KMS-11 (cell line): Measurements from ENCODE around the gene ISX.

Experiments used
- H2AFZ ChIP-seq: fragments of 200-600 bp; sonication (generic); 2 replicates; pipeline ENCODE4 v1.6.1; 2016; ENCODE audit warnings: antibody characterized with exemption, mixed run types, low read depth
- H3K27ac ChIP-seq: fragments of 200-600 bp; sonication (generic); 2 replicates; pipeline ENCODE4 v1.6.1; 2016; ENCODE audit warnings: mild to moderate bottlenecking, mixed run types
- H3K27me3 ChIP-seq: fragments of 200-600 bp; sonication (generic); 2 replicates; pipeline ENCODE4 v1.6.1; 2017; ENCODE audit warnings: mild to moderate bottlenecking, low read depth, mixed run types, moderate library complexity; ENCODE audit not compliant: insufficient read depth
- H3K36me3 ChIP-seq: fragments of 200-600 bp; sonication (generic); 2 replicates; pipeline ENCODE4 v1.6.1; 2017; ENCODE audit warnings: mild to moderate bottlenecking, mixed run types; ENCODE audit not compliant: insufficient read depth
- H3K4me1 ChIP-seq: fragments of 200-600 bp; sonication (generic); 2 replicates; pipeline ENCODE4 v1.6.1; 2016; ENCODE audit warnings: mild to moderate bottlenecking, low read depth, mixed run types; ENCODE audit not compliant: poor library complexity, severe bottlenecking
- H3K4me2 ChIP-seq: fragments of 200-600 bp; sonication (generic); 2 replicates; pipeline ENCODE4 v1.7.0; 2016; ENCODE audit warnings: mild to moderate bottlenecking, mixed run types
- H3K4me3 ChIP-seq: fragments of 200-600 bp; sonication (generic); IDR thresholded peaks from 2 replicates; pipeline ENCODE4 v1.6.1; 2017; ENCODE audit warnings: low read depth, low read length, mixed read lengths; ENCODE audit not compliant: insufficient read depth
- H3K79me2 ChIP-seq: fragments of 200-600 bp; sonication (generic); 2 replicates; pipeline ENCODE4 v1.6.1; 2016; ENCODE audit warnings: low read depth, mixed run types; ENCODE audit not compliant: insufficient read depth
- H3K9ac ChIP-seq: fragments of 200-600 bp; sonication (generic); 2 replicates; pipeline ENCODE4 v1.6.1; 2016; ENCODE audit warnings: mild to moderate bottlenecking, mixed run types
- H4K20me1 ChIP-seq: fragments of 200-600 bp; sonication (generic); 2 replicates; pipeline ENCODE4 v1.6.1; 2016; ENCODE audit warnings: mild to moderate bottlenecking, mixed run types; ENCODE audit not compliant: insufficient read depth
- TF ChIP-seq, protein P1 (sequence below): fragments of 200-600 bp; sonication (generic); conservative IDR thresholded peaks from 2 replicates; pipeline ENCODE4 v1.6.1; 2017; ENCODE audit warnings: low read depth, mild to moderate bottlenecking, antibody characterized with exemption, low read length, moderate library complexity, mixed read lengths

ISX gene

DNA sequence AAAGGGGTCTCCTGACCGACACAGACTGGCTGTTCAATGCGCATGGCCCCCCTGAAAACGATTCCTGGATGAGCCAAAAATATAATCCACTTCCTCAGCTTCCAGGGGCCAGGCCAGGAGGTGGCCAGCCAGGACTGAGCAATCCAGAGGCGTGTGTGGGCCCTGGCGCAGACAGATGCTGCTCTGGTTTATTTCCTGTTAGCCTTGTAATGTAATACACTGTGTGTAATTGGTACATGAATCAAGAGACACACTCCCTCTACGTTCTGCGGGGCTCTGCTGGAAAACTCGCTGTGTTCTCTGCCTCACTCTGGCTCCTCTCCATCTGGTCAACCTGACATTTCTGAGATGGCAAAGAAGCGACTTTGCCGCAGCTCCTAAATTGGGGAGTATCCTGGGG lies 26.3 kb upstream of the ISX start:
- Histone ChIP-seq H3K4me1 (no peaks in the 10 kb centered on the region), H3K27ac (no peak overlapping the region), H3K79me2 (no peaks in the 10 kb centered on the region), H2AFZ (no peak overlapping the region), H3K36me3 (no peaks in the 10 kb centered on the region), H3K4me3 (no peak overlapping the region), H3K9ac (no peak overlapping the region), H3K4me2 (no peak overlapping the region), H3K27me3 (no peaks in the 10 kb centered on the region), H4K20me1 (no peaks in the 10 kb centered on the region)
- TF ChIP-seq, protein P1, sequence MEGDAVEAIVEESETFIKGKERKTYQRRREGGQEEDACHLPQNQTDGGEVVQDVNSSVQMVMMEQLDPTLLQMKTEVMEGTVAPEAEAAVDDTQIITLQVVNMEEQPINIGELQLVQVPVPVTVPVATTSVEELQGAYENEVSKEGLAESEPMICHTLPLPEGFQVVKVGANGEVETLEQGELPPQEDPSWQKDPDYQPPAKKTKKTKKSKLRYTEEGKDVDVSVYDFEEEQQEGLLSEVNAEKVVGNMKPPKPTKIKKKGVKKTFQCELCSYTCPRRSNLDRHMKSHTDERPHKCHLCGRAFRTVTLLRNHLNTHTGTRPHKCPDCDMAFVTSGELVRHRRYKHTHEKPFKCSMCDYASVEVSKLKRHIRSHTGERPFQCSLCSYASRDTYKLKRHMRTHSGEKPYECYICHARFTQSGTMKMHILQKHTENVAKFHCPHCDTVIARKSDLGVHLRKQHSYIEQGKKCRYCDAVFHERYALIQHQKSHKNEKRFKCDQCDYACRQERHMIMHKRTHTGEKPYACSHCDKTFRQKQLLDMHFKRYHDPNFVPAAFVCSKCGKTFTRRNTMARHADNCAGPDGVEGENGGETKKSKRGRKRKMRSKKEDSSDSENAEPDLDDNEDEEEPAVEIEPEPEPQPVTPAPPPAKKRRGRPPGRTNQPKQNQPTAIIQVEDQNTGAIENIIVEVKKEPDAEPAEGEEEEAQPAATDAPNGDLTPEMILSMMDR = no peak

- Histone ChIP-seq H3K4me3 (no peak overlapping the region), H4K20me1 (no peaks in the 10 kb centered on the region), H3K4me2 (no peak overlapping the region), H3K4me1 (no peaks in the 10 kb centered on the region), H2AFZ (no peak overlapping the region), H3K36me3 (no peaks in the 10 kb centered on the region), H3K9ac (no peak overlapping the region), H3K27me3 (no peaks in the 10 kb centered on the region), H3K27ac (no peak overlapping the region), H3K79me2 (no peaks in the 10 kb centered on the region)
- TF ChIP-seq, protein P1 = no peak
Observed at GRCh38 chr22:35043252-35043933, 22.6 kb upstream of the ISX start.

GRCh38 chr22:35043934-35044319 lies 22.0 kb upstream of the ISX start:
- no peak overlapping the region for H2AFZ ChIP-seq
- no peaks in the 10 kb centered on the region for H3K4me1 ChIP-seq
- no peak overlapping the region for H3K4me2 ChIP-seq
- H3K27ac ChIP-seq = no peak overlapping the region
- no peaks in the 10 kb centered on the region for H3K27me3 ChIP-seq
- no peak overlapping the region for H3K4me3 ChIP-seq
- no peaks in the 10 kb centered on the region for H3K79me2 ChIP-seq
- H3K36me3 ChIP-seq = no peaks in the 10 kb centered on the region
- TF ChIP-seq, protein P1 = no peak
- no peaks in the 10 kb centered on the region for H4K20me1 ChIP-seq
- no peak overlapping the region for H3K9ac ChIP-seq

DNA sequence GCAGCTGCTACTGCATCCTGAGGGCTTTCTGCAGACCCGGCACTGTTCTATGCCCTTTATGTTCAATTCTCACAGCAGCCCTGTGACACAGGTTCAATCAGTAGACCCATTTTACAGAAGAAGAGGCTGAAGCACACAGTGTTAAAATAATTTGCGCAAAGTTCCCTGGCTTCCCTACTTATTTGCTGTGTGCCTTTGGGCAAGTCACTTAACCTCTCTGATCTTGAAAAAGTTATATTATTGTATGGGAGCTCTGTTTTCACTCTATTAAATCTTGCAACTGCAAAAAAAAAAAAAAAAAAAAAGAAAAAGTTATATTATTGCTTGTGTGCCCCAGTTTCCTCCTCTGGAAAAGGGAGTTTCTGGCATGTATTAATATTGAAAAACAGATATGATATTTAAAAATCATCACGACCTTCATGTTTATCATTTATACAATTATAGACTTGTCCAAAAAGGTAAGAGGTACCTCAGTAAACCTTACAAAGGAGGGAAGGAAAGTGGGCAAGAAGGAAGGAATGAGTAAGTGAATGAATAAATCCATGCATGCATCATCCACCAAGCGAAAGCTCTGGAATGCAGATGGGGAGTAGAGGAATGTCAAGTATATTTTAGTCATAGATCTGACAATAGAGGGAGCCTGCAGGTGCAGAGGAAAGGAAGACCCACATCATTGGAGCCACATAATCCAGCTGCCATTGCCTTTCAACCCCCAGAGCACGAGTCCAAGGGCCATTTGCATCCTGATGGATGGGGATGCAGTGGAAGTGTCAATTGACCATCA lies 21.2 kb upstream of the ISX start:
- no peak overlapping the region for H3K27ac ChIP-seq
- no peak overlapping the region for H2AFZ ChIP-seq
- no peaks in the 10 kb centered on the region for H4K20me1 ChIP-seq
- H3K4me2 ChIP-seq = no peak overlapping the region
- no peaks in the 10 kb centered on the region for H3K79me2 ChIP-seq
- no peak overlapping the region for H3K9ac ChIP-seq
- H3K4me3 ChIP-seq = no peak overlapping the region
- no peaks in the 10 kb centered on the region for H3K27me3 ChIP-seq
- TF ChIP-seq, protein P1 = no peak
- no peaks in the 10 kb centered on the region for H3K4me1 ChIP-seq
- H3K36me3 ChIP-seq = no peaks in the 10 kb centered on the region
